D721Med (cell line): ENCODE data around the gene DOCK4.
A peak's percentile ranks its signal among the peaks of the same experiment; 100 is the strongest.

Experiments used
- DNase-seq: peaks from one replicate; pipeline ENCODE4 v3.0.0; 2011; ENCODE audit warnings: low spot score; ENCODE audit not compliant: insufficient read length
- FAIRE-seq: peaks from 2 replicates; lab custom pipeline; 2011; peaks lifted over from hg19 to GRCh38; lab: Jason Lieb, UNC
- TF ChIP-seq, protein P1 (sequence below): IDR thresholded peaks from 2 replicates; pipeline ENCODE4 v1.5.1; 2012; ENCODE audit warnings: mild to moderate bottlenecking, control low read depth; ENCODE audit not compliant: insufficient read depth; ENCODE audit errors: missing control alignments

DOCK4 gene

DNA sequence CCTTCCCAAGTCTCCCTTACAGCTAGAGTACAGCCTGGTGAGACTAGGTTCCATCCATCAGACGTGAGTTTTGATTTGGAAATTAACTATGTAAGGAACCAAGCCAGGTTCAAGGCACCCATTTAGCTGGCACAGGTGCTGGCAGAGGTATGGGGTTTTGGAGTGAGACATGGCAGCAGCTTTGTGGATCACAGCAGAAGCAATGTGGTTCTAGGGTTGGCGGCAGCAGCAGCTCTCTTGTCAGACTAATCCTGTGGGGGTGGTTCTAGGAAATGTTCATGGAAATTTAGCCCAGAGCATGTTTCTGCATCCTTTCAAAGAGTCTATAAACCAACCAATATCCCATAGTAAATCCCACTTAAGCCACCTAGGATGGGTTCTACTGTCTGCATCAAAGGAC, 142.2 kb downstream of the DOCK4 start:
- DNase-seq = no peak
- FAIRE-seq = no peak
- TF ChIP-seq, protein P1, sequence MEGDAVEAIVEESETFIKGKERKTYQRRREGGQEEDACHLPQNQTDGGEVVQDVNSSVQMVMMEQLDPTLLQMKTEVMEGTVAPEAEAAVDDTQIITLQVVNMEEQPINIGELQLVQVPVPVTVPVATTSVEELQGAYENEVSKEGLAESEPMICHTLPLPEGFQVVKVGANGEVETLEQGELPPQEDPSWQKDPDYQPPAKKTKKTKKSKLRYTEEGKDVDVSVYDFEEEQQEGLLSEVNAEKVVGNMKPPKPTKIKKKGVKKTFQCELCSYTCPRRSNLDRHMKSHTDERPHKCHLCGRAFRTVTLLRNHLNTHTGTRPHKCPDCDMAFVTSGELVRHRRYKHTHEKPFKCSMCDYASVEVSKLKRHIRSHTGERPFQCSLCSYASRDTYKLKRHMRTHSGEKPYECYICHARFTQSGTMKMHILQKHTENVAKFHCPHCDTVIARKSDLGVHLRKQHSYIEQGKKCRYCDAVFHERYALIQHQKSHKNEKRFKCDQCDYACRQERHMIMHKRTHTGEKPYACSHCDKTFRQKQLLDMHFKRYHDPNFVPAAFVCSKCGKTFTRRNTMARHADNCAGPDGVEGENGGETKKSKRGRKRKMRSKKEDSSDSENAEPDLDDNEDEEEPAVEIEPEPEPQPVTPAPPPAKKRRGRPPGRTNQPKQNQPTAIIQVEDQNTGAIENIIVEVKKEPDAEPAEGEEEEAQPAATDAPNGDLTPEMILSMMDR = no peak

DNA sequence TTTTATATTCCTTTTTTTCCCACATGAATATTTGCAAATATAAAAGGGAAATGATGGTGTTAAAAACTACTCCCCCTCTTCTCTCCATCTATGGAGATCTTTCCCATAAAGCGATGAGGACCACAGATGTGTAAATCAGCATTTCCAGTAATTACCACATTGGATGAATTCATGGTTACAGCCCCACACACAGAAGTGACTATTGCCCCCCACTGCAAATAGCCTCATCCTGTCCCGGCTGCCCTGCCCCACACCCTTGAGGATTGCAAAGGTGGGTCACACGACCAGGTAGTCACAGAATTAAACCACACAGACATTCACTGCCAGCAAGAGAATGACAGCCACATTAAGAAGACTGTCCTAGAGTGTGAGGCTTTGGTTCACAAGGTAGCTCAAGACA, 145.1 kb downstream of the DOCK4 start:
- no peak for FAIRE-seq
- TF ChIP-seq, protein P1 = no peak
- no peak for DNase-seq

GRCh38 chr7:112060625-112061024, 145.6 kb downstream of the DOCK4 start:
- DNase-seq = no peak
- no peak for FAIRE-seq
- TF ChIP-seq, protein P1 = no peak

- FAIRE-seq (no peak), DNase-seq (no peak)
- TF ChIP-seq, protein P1 = no peak
Observed at GRCh38 chr7:112059675-112060074, 146.5 kb downstream of the DOCK4 start.

DNA sequence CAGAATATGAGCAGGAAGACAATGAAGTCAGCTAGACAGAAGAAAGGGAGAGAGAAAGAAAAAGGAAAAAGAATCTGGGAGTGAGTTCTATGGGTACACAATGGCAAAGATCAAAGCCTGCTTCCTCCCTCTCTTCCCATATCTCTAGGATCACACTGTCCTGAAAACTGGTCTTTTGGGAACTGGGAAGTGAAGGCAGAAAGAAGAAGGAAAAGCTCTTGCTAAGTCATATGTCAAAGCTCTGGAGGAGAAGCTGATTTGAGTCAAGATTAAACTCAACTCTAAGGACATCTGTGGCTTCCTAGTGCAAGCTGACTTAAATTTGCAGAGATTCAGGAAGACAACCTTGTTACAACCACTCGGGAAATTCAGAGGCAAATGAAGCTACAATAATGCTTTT, 147.5 kb downstream of the DOCK4 start:
- FAIRE-seq (no peak), DNase-seq (no peak)
- TF ChIP-seq, protein P1 = no peak

- DNase-seq (peak; percentile 24), FAIRE-seq (peak; percentile 95)
- TF ChIP-seq, protein P1 = no peak
Observed at GRCh38 chr7:112056409-112056808, 149.8 kb downstream of the DOCK4 start.

- TF ChIP-seq, protein P1 = no peak
- DNase-seq (no peak), FAIRE-seq (no peak)
Observed at GRCh38 chr7:112053737-112054069, 152.5 kb downstream of the DOCK4 start.
